Bone marrow (tissue), 2 donors: ENCODE results near the gene FBXO44.

Source experiments
- DNase-seq, 2 donors: peaks; one replicate each; lab custom pipeline; 2025; lab: John Stamatoyannopoulos, UW

FBXO44 gene

GRCh38 chr1:11690397-11691301 is 36.0 kb downstream of the FBXO44 start:
- no peak for DNase-seq

- DNase-seq, result no peak
These were observed 36.7 kb downstream of the FBXO44 start, which contains the start of gene DRAXIN for GRCh38 chr1:11691302-11691914. DRAXIN (plus strand) TSS chr1:11691710; CDS start chr1:11706259, 14,549 bp downstream.

GRCh38 chr1:11691928-11692711 is 37.4 kb downstream of the FBXO44 start:
- DNase-seq, result no peak

GRCh38 chr1:11693024-11693590 is 38.4 kb downstream of the FBXO44 start:
- peak; percentile 40 to 71 for DNase-seq

- DNase-seq, result no peak
These were observed 39.2 kb downstream of the FBXO44 start for GRCh38 chr1:11693917-11694316.

GRCh38 chr1:11695861-11696260 is 41.2 kb downstream of the FBXO44 start:
- no peak for DNase-seq

- no peak for DNase-seq
These were observed 42.7 kb downstream of the FBXO44 start for GRCh38 chr1:11697188-11697892.

GRCh38 chr1:11697893-11698210 is 43.2 kb downstream of the FBXO44 start:
- DNase-seq, result no peak

- no peak for DNase-seq
These were observed 46.2 kb downstream of the FBXO44 start for GRCh38 chr1:11700601-11701467.

- DNase-seq, result no peak
These were observed 46.9 kb downstream of the FBXO44 start for GRCh38 chr1:11701551-11701961.

- no peak for DNase-seq
These were observed 47.5 kb downstream of the FBXO44 start for GRCh38 chr1:11701981-11702803.

GRCh38 chr1:11703357-11704193 is 48.9 kb downstream of the FBXO44 start:
- DNase-seq, result no peak

GRCh38 chr1:11704194-11704529 is 49.5 kb downstream of the FBXO44 start:
- no peak for DNase-seq

- no peak for DNase-seq
These were observed 50.2 kb downstream of the FBXO44 start for GRCh38 chr1:11704691-11705475.

GRCh38 chr1:11705596-11705995 is 50.9 kb downstream of the FBXO44 start:
- DNase-seq, result no peak

GRCh38 chr1:11706292-11706691 is 51.6 kb downstream of the FBXO44 start:
- DNase-seq, result no peak

GRCh38 chr1:11707621-11708276 is 53.1 kb downstream of the FBXO44 start:
- no peak for DNase-seq
